Body of pancreas (tissue), 4 donors: ENCODE results near the gene ANKRD11. TPM values are rescaled to one million over a fixed set of nuclear protein-coding genes. Genes with fewer than 3 reads are reported as not detected.
A peak's percentile ranks its signal among the peaks of the same experiment; 100 is the strongest.

Source experiments
- ATAC-seq: fragments of 150-250 bp; one replicate; pipeline ENCODE4 v1.9.1; 2016
- DNase-seq, 4 donors: peaks; one replicate each; pipeline ENCODE4 v3.0.0-alpha.2; 2019
- H3K27ac ChIP-seq, 4 donors: fragments of 200-600 bp; sonication (generic); 1 replicate in 3 of 4; 2 replicates in 1 of 4; pipeline versions ENCODE4 v1.5.1 to v1.6.1; 2016 to 2019; ENCODE audit warnings: mild to moderate bottlenecking in 1 of 4, mixed read lengths in 1 of 4, moderate library complexity in 1 of 4
- H3K27me3 ChIP-seq, 2 donors: fragments of 200-600 bp; sonication (generic); one replicate each; pipeline ENCODE4 v1.6.0; 2016; ENCODE audit warnings: mild to moderate bottlenecking in 1 of 2
- H3K36me3 ChIP-seq, 2 donors: fragments of 200-600 bp; sonication (generic); replicated peaks in 1 of 2; 2 replicates each; pipeline ENCODE4 v1.5.1; 2016; ENCODE audit warnings: low read depth in 2 of 2; ENCODE audit not compliant: insufficient read depth in 1 of 2
- H3K4me1 ChIP-seq: fragments of 200-600 bp; sonication (generic); one replicate; pipeline ENCODE4 v1.6.0; 2016
- H3K4me3 ChIP-seq, 2 donors: fragments of 200-600 bp; sonication (generic); 1 replicate in 1 of 2; 2 replicates in 1 of 2; pipeline ENCODE4 v1.5.1; 2016 to 2019
- H3K9me3 ChIP-seq, 3 donors: fragments of 200-600 bp; sonication (generic); 1 replicate in 2 of 3; 2 replicates in 1 of 3; pipeline ENCODE4 v1.5.1; 2016
- CTCF ChIP-seq, 7 experiments: fragments of 450-650 bp in 4 of 7; fragments of 200-600 bp in 3 of 7; sonication (generic) in 3 of 7; IDR thresholded peaks; one replicate each; pipeline ENCODE4 v1.5.1; 2016 to 2019; ENCODE audit warnings: antibody characterized with exemption in 7 of 7
- POLR2A ChIP-seq, 3 donors: fragments of 450-650 bp; IDR thresholded peaks; one replicate each; pipeline ENCODE4 v1.6.1; 2016; ENCODE audit warnings: antibody characterized with exemption in 3 of 3, mild to moderate bottlenecking in 2 of 3
- WGBS, 2 donors: methylation state at CpG; one replicate each; pipeline ENCODE4 v1.1.5; 2017; 5-methylcytosine and 5-hydroxymethylcytosine counted together
- intact Hi-C: fragments of 100-400 bp; cut with DNase I; formaldehyde crosslinking; loops from one replicate; pipeline ENCODE4 v1.15.1; 2023
- total RNA-seq, 2 donors: library from RNA; depleted of rRNA; stranded (reverse); fragments of >200 nt; gene quantifications; one replicate each; pipeline ENCODE4 v1.1.0, GENCODE V29; 2016

Gene ANKRD11
- total RNA-seq, 2 donors from 2014 or later, result 52.1 to 97.9 TPM

- H3K4me1 ChIP-seq, result peaks cover 58% of the 10 kb centered on the region
- H3K36me3 ChIP-seq, result no peaks in the 10 kb centered on the region
- intact Hi-C loops, result no loop called here
- H3K9me3 ChIP-seq, result no peaks in the 10 kb centered on the region
- 90 to 92% methylated on average over 18 of the region's 18 CpGs for WGBS, 2 donors
- H3K4me3 ChIP-seq, result no peak overlapping the region
- H3K27ac ChIP-seq, result no peak overlapping the region
- TF ChIP-seq POLR2A (IDR thresholded peaks at IDR 0.05) (no peak), CTCF (IDR thresholded peaks at IDR 0.05) (no peak)
- no peaks in the 10 kb centered on the region for H3K27me3 ChIP-seq
- ATAC-seq, result no peak
- no peak for DNase-seq
Measured at GRCh38 chr16:89350701-89351380, 139.5 kb downstream of the ANKRD11 start.

- DNase-seq (no peak), ATAC-seq (no peak)
- Histone ChIP-seq H3K36me3 (no peaks in the 10 kb centered on the region), H3K4me3 (no peak overlapping the region), H3K27ac (no peak overlapping the region), H3K4me1 (peaks cover 59% of the 10 kb centered on the region), H3K27me3 (no peaks in the 10 kb centered on the region), H3K9me3 (no peaks in the 10 kb centered on the region)
- intact Hi-C loops, result no loop called here
- no peak for TF ChIP-seq CTCF (IDR thresholded peaks at IDR 0.05)
- no peak for TF ChIP-seq POLR2A (IDR thresholded peaks at IDR 0.05)
- WGBS, 2 donors, result 84 to 85% methylated on average over 8 of the region's 8 CpGs
Measured at GRCh38 chr16:89349947-89350633, 140.3 kb downstream of the ANKRD11 start.

GRCh38 chr16:89347807-89348206 lies 142.6 kb downstream of the ANKRD11 start:
- H3K36me3 ChIP-seq, result no peaks in the 10 kb centered on the region
- H3K27ac ChIP-seq, result no peak overlapping the region
- DNase-seq (no peak), ATAC-seq (no peak)
- peaks cover 54% of the 10 kb centered on the region for H3K4me1 ChIP-seq
- H3K9me3 ChIP-seq, result no peaks in the 10 kb centered on the region
- H3K4me3 ChIP-seq, result no peak overlapping the region
- WGBS, 2 donors, result 93% methylated on average over 4 of the region's 4 CpGs
- intact Hi-C loops, result no loop called here
- H3K27me3 ChIP-seq, result no peaks in the 10 kb centered on the region
- TF ChIP-seq POLR2A (IDR thresholded peaks at IDR 0.05), result no peak
- no peak for TF ChIP-seq CTCF (IDR thresholded peaks at IDR 0.05)

- no peaks in the 10 kb centered on the region for H3K9me3 ChIP-seq
- intact Hi-C loops, result no loop called here
- no peak overlapping the region for H3K27ac ChIP-seq
- peaks cover 45% of the 10 kb centered on the region for H3K4me1 ChIP-seq
- no peaks in the 10 kb centered on the region for H3K27me3 ChIP-seq
- ATAC-seq, result no peak
- WGBS, 2 donors, result 70 to 79% methylated on average over 9 of the region's 9 CpGs
- TF ChIP-seq CTCF (IDR thresholded peaks at IDR 0.05) (no peak), POLR2A (IDR thresholded peaks at IDR 0.05) (no peak)
- DNase-seq, result peak in 1 of 4 donors; percentile 38
- H3K36me3 ChIP-seq, result no peaks in the 10 kb centered on the region
- H3K4me3 ChIP-seq, result no peak overlapping the region
Measured at GRCh38 chr16:89346869-89347268, 143.5 kb downstream of the ANKRD11 start.
